ENCODE measurements around the gene ZDHHC13. TPM values are rescaled to one million over a fixed set of nuclear protein-coding genes. Genes with fewer than 3 reads are reported as not detected.

The ZDHHC13 gene
- total and polyA plus RNA-seq, 2 of the 4 experiments (the other 2 are of a cell fraction), result 7.2 to 15.1 TPM

DNA sequence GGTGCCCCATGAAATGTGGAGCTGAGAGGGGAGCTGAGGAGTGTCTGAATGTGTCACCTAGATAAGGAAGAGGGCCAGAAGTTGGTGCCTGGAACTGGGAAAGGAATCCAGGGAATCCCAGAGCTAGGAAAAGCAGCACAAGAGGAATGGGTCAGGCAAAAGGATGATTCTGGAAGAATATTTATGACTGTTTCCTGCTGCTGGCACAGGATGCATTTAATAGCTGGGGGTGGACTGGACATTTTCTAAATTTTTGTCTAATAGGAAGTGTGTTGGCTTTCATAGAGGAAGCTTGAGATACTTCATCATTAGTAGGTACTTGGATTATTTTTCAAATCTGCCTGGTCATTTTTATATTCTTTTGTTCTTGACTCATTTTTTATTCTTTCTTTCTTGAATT lies 39.0 kb upstream of the ZDHHC13 start:
- Histone ChIP-seq H3K4ac (ENCODE audit: low read depth, low read length) (no peak overlapping the region), H2AK9ac (replicated peaks; ENCODE audit: low read depth, low read length, poor library complexity) (no peak overlapping the region), H2BK20ac (ENCODE audit: low read depth, low read length) (no peak overlapping the region), H3K79me1 (ENCODE audit: low read depth in 1 of 2, low read length in 2 of 2) (no peaks in the 10 kb centered on the region), H2BK120ac (ENCODE audit: low read depth, low read length) (no peak overlapping the region), H3K4me1 (ENCODE audit: control insufficient read depth, insufficient read depth, low read length) (peaks cover 3% of the 10 kb centered on the region; the same call in 1 of the 2 replicates), H2AK5ac (ENCODE audit: low read depth, low read length) (no peak overlapping the region), H4K8ac (ENCODE audit: low read depth in 2 of 2, low read length in 2 of 2) (no peak overlapping the region), H4K91ac (ENCODE audit: insufficient read depth, low read depth, low read length) (no peak overlapping the region), H3K9me3 (ENCODE audit: control insufficient read depth, insufficient read depth, low read length) (no peaks in the 10 kb centered on the region), H3K27ac (ENCODE audit: insufficient read depth, low read length) (no peak overlapping the region), H4K20me1 (ENCODE audit: insufficient read depth, low read length) (no peaks in the 10 kb centered on the region), H3K23ac (ENCODE audit: low read depth, low read length) (no peak overlapping the region), H2BK15ac (ENCODE audit: low read depth, low read length) (no peak overlapping the region), H3K4me3 (ENCODE audit: insufficient read depth, low read depth, low read length) (no peak overlapping the region), H3K18ac (ENCODE audit: low read depth, low read length) (no peak overlapping the region), H3K9ac (ENCODE audit: low read depth, low read length) (no peak overlapping the region), H4K5ac (ENCODE audit: low read depth, low read length) (no peak overlapping the region), H2AFZ (replicated peaks; ENCODE audit: low read length, poor library complexity) (no peak overlapping the region), H3K56ac (ENCODE audit: extremely low read depth, insufficient read depth, low read length) (no peak overlapping the region), H3K4me2 (ENCODE audit: low read depth, low read length) (no peak overlapping the region), H3K27me3 (ENCODE audit: control insufficient read depth, insufficient read depth, low read length) (peaks cover 18% of the 10 kb centered on the region), H3K36me3 (ENCODE audit: control insufficient read depth, insufficient read depth, low read length) (no peaks in the 10 kb centered on the region), H3K9me1 (ENCODE audit: insufficient read depth, low read length) (no peaks in the 10 kb centered on the region), H2BK5ac (ENCODE audit: low read depth, low read length, poor library complexity, severe bottlenecking) (no peak overlapping the region), H3K14ac (replicated peaks; ENCODE audit: low read depth, low read length) (no peak overlapping the region)
- TF ChIP-seq RFX5 (IDR thresholded peaks at IDR 0.05; ENCODE audit: low read depth, low read length), result no peak
- TF ChIP-seq NFE2L2 (IDR thresholded peaks at IDR 0.05; ENCODE audit: low read depth, low read length), result no peak
- TF ChIP-seq ELK1 (IDR thresholded peaks at IDR 0.05; ENCODE audit: borderline replicate concordance, low read depth, low read length), result no peak
- TF ChIP-seq RCOR1 (IDR thresholded peaks at IDR 0.05; ENCODE audit: insufficient replicate concordance, low read length), result no peak
- TF ChIP-seq BHLHE40 (IDR thresholded peaks at IDR 0.05; ENCODE audit: low read depth, low read length), result no peak
- TF ChIP-seq MAZ (IDR thresholded peaks at IDR 0.05; ENCODE audit: borderline replicate concordance, low read depth, low read length), result no peak
- no peak for TF ChIP-seq CEBPB (IDR thresholded peaks at IDR 0.05; ENCODE audit: low read depth, low read length)
- TF ChIP-seq MAFK (IDR thresholded peaks at IDR 0.05; ENCODE audit: low read depth, low read length), result no peak
- no peak for TF ChIP-seq SMC3 (IDR thresholded peaks at IDR 0.05; ENCODE audit: low read depth, low read length)
- no peak for TF ChIP-seq RAD21 (IDR thresholded peaks at IDR 0.05; ENCODE audit: low read length)
- TF ChIP-seq CTCF (conservative IDR thresholded peaks at IDR 0.05; ENCODE audit: low read depth, low read length), result no peak
- ChIA-PET CTCF (interaction anchor here (0.9 to 1.9 kb wide), 4 partner anchors 10 to 182 kb away, joined by 3 to 8 read pairs (median 7); no protein-coding TSS in a partner anchor), POLR2A (ENCODE audit: unreplicated experiment) (interaction anchor here (0.6 kb wide), 1 partner anchor 17 kb away, joined by 7 read pairs; no protein-coding TSS in a partner anchor)
- dilution Hi-C loops (cut with HindIII; ENCODE audit: low sequenced_read_pairs, unreplicated experiment), result no loop called here
- BruUV-seq (replicated peaks), result no TSS peak
- in situ Hi-C loops (cut with MboI; ENCODE audit: low sequenced_read_pairs), result loop anchor here (25.0 kb wide), 1 partner anchor 684 kb away; no protein-coding TSS in a partner anchor
- DNase-seq (no peak), ATAC-seq (ENCODE audit: low read depth) (no peak)
- intact Hi-C loops (cut with micrococcal nuclease), result loop anchor here (1.0 to 10.0 kb wide), 3 partner anchors 38 to 827 kb away; partner anchors contain the start of gene E2F8
